GM12891 (cell line): ENCODE measurements around the gene KCNAB1.

Experiments
- POLR2A ChIP-seq: IDR thresholded peaks from 2 replicates; pipeline ENCODE4 v1.6.1; 2011; ENCODE audit warnings: low read depth, low read length, control low read depth
- POLR2AphosphoS5 ChIP-seq: IDR thresholded peaks from 2 replicates; pipeline ENCODE4 v1.6.1; 2011; ENCODE audit warnings: low read depth, low read length, control low read depth
- TAF1 ChIP-seq: IDR thresholded peaks from 2 replicates; pipeline ENCODE4 v1.6.1; 2011; ENCODE audit warnings: low read depth, low read length, control low read depth

DNA sequence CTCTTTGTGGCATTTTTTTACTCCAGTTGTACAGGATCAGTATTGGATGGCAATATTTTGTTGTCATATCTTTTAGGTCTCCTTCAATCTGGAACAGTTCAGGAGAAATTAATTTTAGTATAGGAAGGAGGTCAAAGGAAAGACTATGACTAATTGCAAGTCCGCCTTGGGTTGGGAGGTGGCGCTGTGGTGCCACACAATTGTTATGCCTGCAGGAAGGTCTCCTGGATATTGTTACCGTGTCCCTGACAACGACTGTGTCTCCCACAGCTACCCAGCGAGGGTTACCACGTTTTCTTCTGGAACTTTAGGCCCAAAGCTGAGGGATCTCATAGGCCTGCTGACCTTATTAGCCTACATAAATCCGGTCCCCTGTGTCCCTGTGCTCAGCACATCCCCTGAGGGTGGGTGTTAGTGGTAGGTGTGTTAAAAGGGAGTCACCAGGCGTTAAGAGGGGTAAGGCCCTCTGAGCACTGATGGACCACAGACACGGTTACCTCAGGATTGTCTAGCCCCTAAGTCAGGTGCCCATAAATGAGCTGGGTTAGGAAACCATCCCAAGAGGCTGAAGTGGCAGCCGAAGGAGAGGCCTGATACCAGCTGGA is 31.5 kb downstream of the KCNAB1 start:
- TF ChIP-seq TAF1: no peak
- TF ChIP-seq POLR2AphosphoS5: no peak
- TF ChIP-seq POLR2A: no peak
